ENCODE results near the gene SLBP. TPM values are rescaled to one million over a fixed set of nuclear protein-coding genes. Genes with fewer than 3 reads are reported as not detected.

The SLBP gene
- total and polyA plus RNA-seq, 2 donors (not counting 3 experiments of a cell fraction or from before 2014, with no cell fraction given) = 48.3 to 63.1 TPM

- no peak for FAIRE-seq
- H4K20me1 ChIP-seq (replicated peaks; ENCODE audit: control insufficient read depth, extremely low read depth, insufficient read depth, low read length) = no peaks in the 10 kb centered on the region
- no peak overlapping the region for H3K27ac ChIP-seq (ENCODE audit: insufficient read depth, low read depth, low read length)
- CTCF ChIA-PET = interaction anchor here (9.7 kb wide), 1 partner anchor 34 kb away, joined by 347 read pairs; the partner anchor contains the start of genes TACC3 and TMEM129
- H3K4me1 ChIP-seq (ENCODE audit: control insufficient read depth, extremely low read depth, insufficient read depth, low read length) = no peaks in the 10 kb centered on the region
- no peaks in the 10 kb centered on the region for H3K27me3 ChIP-seq (ENCODE audit: control insufficient read depth in 2 of 2, insufficient read depth in 2 of 2, low read length in 2 of 2)
- H3K9me1 ChIP-seq (replicated peaks; ENCODE audit: control insufficient read depth, extremely low read depth, insufficient read depth, low read length) = no peaks in the 10 kb centered on the region
- dilution Hi-C loops (cut with MboI; ENCODE audit: extremely low pct_ligation_motif_present, low sequenced_read_pairs) (no loop called here), intact Hi-C loops (cut with micrococcal nuclease) (no loop called here)
- H3K79me2 ChIP-seq (ENCODE audit: control insufficient read depth, insufficient read depth, low read length) = no peaks in the 10 kb centered on the region
- H3K36me3 ChIP-seq (ENCODE audit: control insufficient read depth in 2 of 2, extremely low read depth in 1 of 2, insufficient read depth in 2 of 2, low read length in 2 of 2) = peaks cover 7 to 25% of the 10 kb centered on the region in 2 experiments
- TF ChIP-seq GATA2 (IDR thresholded peaks at IDR 0.05; ENCODE audit: insufficient read depth, insufficient read length, low read depth, low read length) = no peak
- TF ChIP-seq MYC (IDR thresholded peaks at IDR 0.05; ENCODE audit: low read depth, low read length) = no peak
- no peak for TF ChIP-seq EZH2 (IDR thresholded peaks at IDR 0.05; ENCODE audit: borderline replicate concordance, low read depth, low read length, severe bottlenecking)
- TF ChIP-seq JUN (IDR thresholded peaks at IDR 0.05; ENCODE audit: borderline replicate concordance, insufficient read depth, insufficient read length, low read depth) = no peak
- no peak for TF ChIP-seq FOS (IDR thresholded peaks at IDR 0.05; ENCODE audit: borderline replicate concordance, insufficient read depth, low read length)
- TF ChIP-seq, protein P1, sequence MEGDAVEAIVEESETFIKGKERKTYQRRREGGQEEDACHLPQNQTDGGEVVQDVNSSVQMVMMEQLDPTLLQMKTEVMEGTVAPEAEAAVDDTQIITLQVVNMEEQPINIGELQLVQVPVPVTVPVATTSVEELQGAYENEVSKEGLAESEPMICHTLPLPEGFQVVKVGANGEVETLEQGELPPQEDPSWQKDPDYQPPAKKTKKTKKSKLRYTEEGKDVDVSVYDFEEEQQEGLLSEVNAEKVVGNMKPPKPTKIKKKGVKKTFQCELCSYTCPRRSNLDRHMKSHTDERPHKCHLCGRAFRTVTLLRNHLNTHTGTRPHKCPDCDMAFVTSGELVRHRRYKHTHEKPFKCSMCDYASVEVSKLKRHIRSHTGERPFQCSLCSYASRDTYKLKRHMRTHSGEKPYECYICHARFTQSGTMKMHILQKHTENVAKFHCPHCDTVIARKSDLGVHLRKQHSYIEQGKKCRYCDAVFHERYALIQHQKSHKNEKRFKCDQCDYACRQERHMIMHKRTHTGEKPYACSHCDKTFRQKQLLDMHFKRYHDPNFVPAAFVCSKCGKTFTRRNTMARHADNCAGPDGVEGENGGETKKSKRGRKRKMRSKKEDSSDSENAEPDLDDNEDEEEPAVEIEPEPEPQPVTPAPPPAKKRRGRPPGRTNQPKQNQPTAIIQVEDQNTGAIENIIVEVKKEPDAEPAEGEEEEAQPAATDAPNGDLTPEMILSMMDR (IDR thresholded peaks at IDR 0.05; ENCODE audit: extremely low read depth in 1 of 2, insufficient read depth in 1 of 2, low read depth in 1 of 2, low read length in 2 of 2) = no peak
- TF ChIP-seq MAX (IDR thresholded peaks at IDR 0.05; ENCODE audit: insufficient read depth, insufficient read length) = no peak
- TF ChIP-seq POLR2AphosphoS5 (IDR thresholded peaks at IDR 0.05; ENCODE audit: insufficient read depth, low read depth, low read length) = no peak
- TF ChIP-seq POLR2A (IDR thresholded peaks at IDR 0.05; ENCODE audit: low read depth, low read length) = no peak
- no peak overlapping the region for H3K4me2 ChIP-seq (ENCODE audit: insufficient read depth, low read length)
- no peaks in the 10 kb centered on the region for H3K9me3 ChIP-seq (replicated peaks; ENCODE audit: control insufficient read depth, insufficient read depth, low read length)
- H2AFZ ChIP-seq (ENCODE audit: low read depth, low read length) = no peak overlapping the region
- no peak for DNase-seq (ENCODE audit: low read depth, low spot score)
- H3K4me3 ChIP-seq (replicated peaks in 1 of 3; ENCODE audit: insufficient read depth in 1 of 3, low read depth in 1 of 3, low read length in 3 of 3) = no peak overlapping the region
- H3K9ac ChIP-seq (replicated peaks; ENCODE audit: extremely low read depth, insufficient read depth, low read length) = no peak overlapping the region
- BruUV-seq (replicated peaks) = no TSS peak
- POLR2A ChIA-PET = no interaction called here
Observed at GRCh38 chr4:1690698-1691097, 21.4 kb downstream of the SLBP start.

Data from endothelial cell of umbilical vein (primary cell).